WTC11 (cell line): ENCODE measurements around the gene BNIPL.

ENCODE experiments used
- ATF1 ChIP-seq: sonication (generic); formaldehyde crosslinking; IDR thresholded peaks from 2 replicates; pipeline ENCODE4 v1.8.1; 2023; ENCODE audit warnings: mild to moderate bottlenecking, moderate library complexity, missing genetic modification reagents
- JAZF1 ChIP-seq: fragments of 250-450 bp; sonication (Bioruptor Pico); IDR thresholded peaks from 2 replicates; pipeline ENCODE4 v1.9.0; 2021; ENCODE audit warnings: moderate library complexity, mild to moderate bottlenecking, inconsistent platforms
- NFYB ChIP-seq: sonication (generic); formaldehyde crosslinking; conservative IDR thresholded peaks from 2 replicates; pipeline ENCODE4 v1.8.0; 2022; ENCODE audit warnings: low read depth, missing genetic modification reagents
- RORB ChIP-seq: fragments of 250-450 bp; sonication (Bioruptor Pico); IDR thresholded peaks from 2 replicates; pipeline ENCODE4 v1.9.0; 2021; ENCODE audit warnings: mild to moderate bottlenecking
- TCF7 ChIP-seq: sonication (generic); formaldehyde crosslinking; IDR thresholded peaks from 2 replicates; pipeline ENCODE4 v1.8.0; 2022; ENCODE audit warnings: mild to moderate bottlenecking, low read depth, missing genetic modification reagents, moderate library complexity
- TEAD1 ChIP-seq: sonication (generic); formaldehyde crosslinking; IDR thresholded peaks from 2 replicates; pipeline ENCODE4 v1.8.0; 2022; ENCODE audit warnings: mild to moderate bottlenecking, missing genetic modification reagents
- ZNF671 ChIP-seq: fragments of 250-450 bp; sonication (Bioruptor Pico); IDR thresholded peaks from 2 replicates; pipeline ENCODE4 v1.8.0; 2021; ENCODE audit warnings: mild to moderate bottlenecking
- TF ChIP-seq, protein P1 (sequence below): fragments of 200-600 bp; IDR thresholded peaks from 2 replicates; pipeline ENCODE4 v1.8.0; 2022; ENCODE audit warnings: antibody characterized with exemption
- TF ChIP-seq, protein P2 (sequence below): sonication (generic); formaldehyde crosslinking; IDR thresholded peaks from 2 replicates; pipeline ENCODE4 v1.8.1; 2023; ENCODE audit warnings: mild to moderate bottlenecking, moderate library complexity, missing genetic modification reagents
- TF ChIP-seq, protein P3 (sequence below): sonication (generic); formaldehyde crosslinking; IDR thresholded peaks from 2 replicates; pipeline ENCODE4 v1.8.1; 2023; ENCODE audit warnings: mild to moderate bottlenecking, missing genetic modification reagents, borderline replicate concordance
- TF ChIP-seq, protein P4 (sequence below): sonication (generic); formaldehyde crosslinking; IDR thresholded peaks from 2 replicates; pipeline ENCODE4 v1.8.1; 2022; ENCODE audit warnings: low read depth, mild to moderate bottlenecking, moderate library complexity, missing genetic modification reagents, borderline replicate concordance
- TF ChIP-seq, protein P5 (sequence below): sonication (generic); formaldehyde crosslinking; IDR thresholded peaks from 2 replicates; pipeline ENCODE4 v1.8.0; 2023; ENCODE audit warnings: missing genetic modification reagents, mild to moderate bottlenecking, borderline replicate concordance

DNA sequence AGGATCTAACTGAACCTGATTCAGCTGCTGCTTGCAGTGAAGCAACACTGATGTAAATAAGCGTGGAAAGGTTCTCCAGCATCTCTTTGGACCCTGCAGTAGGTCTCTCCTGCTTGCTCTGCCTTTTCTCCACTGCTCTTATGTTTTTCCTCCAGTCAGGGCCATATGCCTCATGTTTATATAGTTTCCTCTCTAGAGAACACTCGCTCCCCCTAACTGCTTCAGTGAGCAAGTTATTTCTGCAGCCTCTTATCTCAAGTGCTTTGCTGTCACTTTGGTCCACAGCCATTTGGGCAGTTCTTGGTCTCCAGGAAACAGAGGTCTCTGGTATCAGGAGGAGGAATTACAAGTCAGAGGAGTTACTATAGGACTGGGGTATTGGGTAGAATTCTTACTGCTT is 22.9 kb upstream of the BNIPL start:
- TF ChIP-seq ATF1 (CRISPR knock-in tag) (no peak), RORB (CRISPR knock-in tag) (no peak), NFYB (CRISPR knock-in tag) (no peak), TCF7 (CRISPR knock-in tag) (no peak), ZNF671 (CRISPR knock-in tag) (no peak), JAZF1 (no peak), TEAD1 (CRISPR knock-in tag) (no peak)
- TF ChIP-seq, protein P1, sequence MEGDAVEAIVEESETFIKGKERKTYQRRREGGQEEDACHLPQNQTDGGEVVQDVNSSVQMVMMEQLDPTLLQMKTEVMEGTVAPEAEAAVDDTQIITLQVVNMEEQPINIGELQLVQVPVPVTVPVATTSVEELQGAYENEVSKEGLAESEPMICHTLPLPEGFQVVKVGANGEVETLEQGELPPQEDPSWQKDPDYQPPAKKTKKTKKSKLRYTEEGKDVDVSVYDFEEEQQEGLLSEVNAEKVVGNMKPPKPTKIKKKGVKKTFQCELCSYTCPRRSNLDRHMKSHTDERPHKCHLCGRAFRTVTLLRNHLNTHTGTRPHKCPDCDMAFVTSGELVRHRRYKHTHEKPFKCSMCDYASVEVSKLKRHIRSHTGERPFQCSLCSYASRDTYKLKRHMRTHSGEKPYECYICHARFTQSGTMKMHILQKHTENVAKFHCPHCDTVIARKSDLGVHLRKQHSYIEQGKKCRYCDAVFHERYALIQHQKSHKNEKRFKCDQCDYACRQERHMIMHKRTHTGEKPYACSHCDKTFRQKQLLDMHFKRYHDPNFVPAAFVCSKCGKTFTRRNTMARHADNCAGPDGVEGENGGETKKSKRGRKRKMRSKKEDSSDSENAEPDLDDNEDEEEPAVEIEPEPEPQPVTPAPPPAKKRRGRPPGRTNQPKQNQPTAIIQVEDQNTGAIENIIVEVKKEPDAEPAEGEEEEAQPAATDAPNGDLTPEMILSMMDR: no peak
- TF ChIP-seq, protein P2, sequence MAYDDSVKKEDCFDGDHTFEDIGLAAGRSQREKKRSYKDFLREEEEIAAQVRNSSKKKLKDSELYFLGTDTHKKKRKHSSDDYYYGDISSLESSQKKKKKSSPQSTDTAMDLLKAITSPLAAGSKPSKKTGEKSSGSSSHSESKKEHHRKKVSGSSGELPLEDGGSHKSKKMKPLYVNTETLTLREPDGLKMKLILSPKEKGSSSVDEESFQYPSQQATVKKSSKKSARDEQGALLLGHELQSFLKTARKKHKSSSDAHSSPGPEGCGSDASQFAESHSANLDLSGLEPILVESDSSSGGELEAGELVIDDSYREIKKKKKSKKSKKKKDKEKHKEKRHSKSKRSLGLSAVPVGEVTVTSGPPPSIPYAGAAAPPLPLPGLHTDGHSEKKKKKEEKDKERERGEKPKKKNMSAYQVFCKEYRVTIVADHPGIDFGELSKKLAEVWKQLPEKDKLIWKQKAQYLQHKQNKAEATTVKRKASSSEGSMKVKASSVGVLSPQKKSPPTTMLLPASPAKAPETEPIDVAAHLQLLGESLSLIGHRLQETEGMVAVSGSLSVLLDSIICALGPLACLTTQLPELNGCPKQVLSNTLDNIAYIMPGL (CRISPR knock-in tag): no peak
- TF ChIP-seq, protein P3, sequence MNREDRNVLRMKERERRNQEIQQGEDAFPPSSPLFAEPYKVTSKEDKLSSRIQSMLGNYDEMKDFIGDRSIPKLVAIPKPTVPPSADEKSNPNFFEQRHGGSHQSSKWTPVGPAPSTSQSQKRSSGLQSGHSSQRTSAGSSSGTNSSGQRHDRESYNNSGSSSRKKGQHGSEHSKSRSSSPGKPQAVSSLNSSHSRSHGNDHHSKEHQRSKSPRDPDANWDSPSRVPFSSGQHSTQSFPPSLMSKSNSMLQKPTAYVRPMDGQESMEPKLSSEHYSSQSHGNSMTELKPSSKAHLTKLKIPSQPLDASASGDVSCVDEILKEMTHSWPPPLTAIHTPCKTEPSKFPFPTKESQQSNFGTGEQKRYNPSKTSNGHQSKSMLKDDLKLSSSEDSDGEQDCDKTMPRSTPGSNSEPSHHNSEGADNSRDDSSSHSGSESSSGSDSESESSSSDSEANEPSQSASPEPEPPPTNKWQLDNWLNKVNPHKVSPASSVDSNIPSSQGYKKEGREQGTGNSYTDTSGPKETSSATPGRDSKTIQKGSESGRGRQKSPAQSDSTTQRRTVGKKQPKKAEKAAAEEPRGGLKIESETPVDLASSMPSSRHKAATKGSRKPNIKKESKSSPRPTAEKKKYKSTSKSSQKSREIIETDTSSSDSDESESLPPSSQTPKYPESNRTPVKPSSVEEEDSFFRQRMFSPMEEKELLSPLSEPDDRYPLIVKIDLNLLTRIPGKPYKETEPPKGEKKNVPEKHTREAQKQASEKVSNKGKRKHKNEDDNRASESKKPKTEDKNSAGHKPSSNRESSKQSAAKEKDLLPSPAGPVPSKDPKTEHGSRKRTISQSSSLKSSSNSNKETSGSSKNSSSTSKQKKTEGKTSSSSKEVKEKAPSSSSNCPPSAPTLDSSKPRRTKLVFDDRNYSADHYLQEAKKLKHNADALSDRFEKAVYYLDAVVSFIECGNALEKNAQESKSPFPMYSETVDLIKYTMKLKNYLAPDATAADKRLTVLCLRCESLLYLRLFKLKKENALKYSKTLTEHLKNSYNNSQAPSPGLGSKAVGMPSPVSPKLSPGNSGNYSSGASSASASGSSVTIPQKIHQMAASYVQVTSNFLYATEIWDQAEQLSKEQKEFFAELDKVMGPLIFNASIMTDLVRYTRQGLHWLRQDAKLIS (CRISPR knock-in tag): no peak
- TF ChIP-seq, protein P4, sequence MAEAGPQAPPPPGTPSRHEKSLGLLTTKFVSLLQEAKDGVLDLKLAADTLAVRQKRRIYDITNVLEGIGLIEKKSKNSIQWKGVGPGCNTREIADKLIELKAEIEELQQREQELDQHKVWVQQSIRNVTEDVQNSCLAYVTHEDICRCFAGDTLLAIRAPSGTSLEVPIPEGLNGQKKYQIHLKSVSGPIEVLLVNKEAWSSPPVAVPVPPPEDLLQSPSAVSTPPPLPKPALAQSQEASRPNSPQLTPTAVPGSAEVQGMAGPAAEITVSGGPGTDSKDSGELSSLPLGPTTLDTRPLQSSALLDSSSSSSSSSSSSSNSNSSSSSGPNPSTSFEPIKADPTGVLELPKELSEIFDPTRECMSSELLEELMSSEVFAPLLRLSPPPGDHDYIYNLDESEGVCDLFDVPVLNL: no peak
- TF ChIP-seq, protein P5, sequence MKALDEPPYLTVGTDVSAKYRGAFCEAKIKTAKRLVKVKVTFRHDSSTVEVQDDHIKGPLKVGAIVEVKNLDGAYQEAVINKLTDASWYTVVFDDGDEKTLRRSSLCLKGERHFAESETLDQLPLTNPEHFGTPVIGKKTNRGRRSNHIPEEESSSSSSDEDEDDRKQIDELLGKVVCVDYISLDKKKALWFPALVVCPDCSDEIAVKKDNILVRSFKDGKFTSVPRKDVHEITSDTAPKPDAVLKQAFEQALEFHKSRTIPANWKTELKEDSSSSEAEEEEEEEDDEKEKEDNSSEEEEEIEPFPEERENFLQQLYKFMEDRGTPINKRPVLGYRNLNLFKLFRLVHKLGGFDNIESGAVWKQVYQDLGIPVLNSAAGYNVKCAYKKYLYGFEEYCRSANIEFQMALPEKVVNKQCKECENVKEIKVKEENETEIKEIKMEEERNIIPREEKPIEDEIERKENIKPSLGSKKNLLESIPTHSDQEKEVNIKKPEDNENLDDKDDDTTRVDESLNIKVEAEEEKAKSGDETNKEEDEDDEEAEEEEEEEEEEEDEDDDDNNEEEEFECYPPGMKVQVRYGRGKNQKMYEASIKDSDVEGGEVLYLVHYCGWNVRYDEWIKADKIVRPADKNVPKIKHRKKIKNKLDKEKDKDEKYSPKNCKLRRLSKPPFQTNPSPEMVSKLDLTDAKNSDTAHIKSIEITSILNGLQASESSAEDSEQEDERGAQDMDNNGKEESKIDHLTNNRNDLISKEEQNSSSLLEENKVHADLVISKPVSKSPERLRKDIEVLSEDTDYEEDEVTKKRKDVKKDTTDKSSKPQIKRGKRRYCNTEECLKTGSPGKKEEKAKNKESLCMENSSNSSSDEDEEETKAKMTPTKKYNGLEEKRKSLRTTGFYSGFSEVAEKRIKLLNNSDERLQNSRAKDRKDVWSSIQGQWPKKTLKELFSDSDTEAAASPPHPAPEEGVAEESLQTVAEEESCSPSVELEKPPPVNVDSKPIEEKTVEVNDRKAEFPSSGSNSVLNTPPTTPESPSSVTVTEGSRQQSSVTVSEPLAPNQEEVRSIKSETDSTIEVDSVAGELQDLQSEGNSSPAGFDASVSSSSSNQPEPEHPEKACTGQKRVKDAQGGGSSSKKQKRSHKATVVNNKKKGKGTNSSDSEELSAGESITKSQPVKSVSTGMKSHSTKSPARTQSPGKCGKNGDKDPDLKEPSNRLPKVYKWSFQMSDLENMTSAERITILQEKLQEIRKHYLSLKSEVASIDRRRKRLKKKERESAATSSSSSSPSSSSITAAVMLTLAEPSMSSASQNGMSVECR: no peak
